ENCODE results near the gene GPR37L1. TPM values are rescaled to one million over a fixed set of nuclear protein-coding genes. Genes with fewer than 3 reads are reported as not detected.
"Not testable (repeated sequence)": the region's sequence is repeated elsewhere in the genome, so short reads cannot be mapped to it uniquely, and the experiment has no call there.

The GPR37L1 gene
- total and polyA plus RNA-seq, 2 of the 4 experiments (the other 2 are of a cell fraction), result 0.02 TPM; not detected in 1

DNA sequence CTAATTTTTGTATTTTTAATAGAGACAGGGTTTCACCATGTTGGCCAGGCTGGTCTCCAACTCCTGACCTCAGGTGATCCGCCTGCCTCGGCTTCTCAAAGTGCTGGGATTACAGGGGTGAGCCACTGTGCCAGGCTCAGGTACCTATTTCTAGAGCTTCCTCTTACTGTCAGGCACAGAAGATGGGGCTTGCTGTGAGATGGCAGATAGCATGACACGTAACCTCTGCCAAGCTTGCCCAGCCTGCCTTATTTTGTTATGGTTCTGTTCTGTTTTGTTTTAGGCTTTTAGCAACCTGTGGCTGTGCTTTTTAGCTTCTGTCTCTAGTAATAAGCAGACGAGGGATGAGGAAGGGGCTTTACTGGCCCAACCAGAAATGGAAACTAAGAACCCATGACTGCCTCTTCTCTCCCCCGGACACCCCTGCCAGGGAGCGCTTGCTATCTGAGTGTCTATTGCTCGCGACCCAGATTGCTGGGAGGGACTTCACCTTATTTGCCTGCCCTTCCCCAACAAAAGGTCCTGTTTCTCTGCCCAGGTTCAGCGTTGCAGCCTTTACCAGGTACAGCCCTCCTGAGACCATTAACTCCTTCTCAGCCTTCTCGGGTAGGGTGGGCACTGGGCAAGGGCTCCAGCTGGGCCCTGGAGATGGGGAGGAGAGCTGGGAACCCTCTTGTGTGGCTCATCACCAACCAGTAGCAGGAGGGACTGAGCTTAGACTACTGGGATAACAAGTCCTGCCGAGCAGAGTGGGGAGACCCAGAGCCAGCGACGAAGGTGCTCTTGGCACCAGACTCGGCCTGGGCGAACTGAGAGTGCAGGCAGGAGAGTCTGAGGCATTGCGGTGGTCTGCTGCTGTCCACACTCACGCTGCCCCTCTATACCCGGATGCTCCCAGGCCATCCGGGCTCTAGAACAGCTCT, 57.4 kb downstream of the GPR37L1 start:
- no TSS peak for BruUV-seq (replicated peaks)
- H3K14ac ChIP-seq (replicated peaks; ENCODE audit: low read depth, low read length), result no peak overlapping the region
- TF ChIP-seq NFE2L2 (IDR thresholded peaks at IDR 0.05; ENCODE audit: low read depth, low read length) (no peak), SMC3 (IDR thresholded peaks at IDR 0.05; ENCODE audit: low read depth, low read length) (no peak), BHLHE40 (IDR thresholded peaks at IDR 0.05; ENCODE audit: low read depth, low read length) (no peak)
- ChIA-PET CTCF (interaction anchor here (0.9 kb wide), 1 partner anchor 9 kb away, joined by 3 read pairs; no protein-coding TSS in a partner anchor), POLR2A (ENCODE audit: unreplicated experiment) (no interaction called here)
- no peak overlapping the region for H2AFZ ChIP-seq (replicated peaks; ENCODE audit: low read length, poor library complexity)
- H4K20me1 ChIP-seq (ENCODE audit: insufficient read depth, low read length), result peaks cover 4% of the 10 kb centered on the region; the same call in 1 of the 2 replicates
- H3K4me1 ChIP-seq (ENCODE audit: control insufficient read depth, insufficient read depth, low read length), result no peaks in the 10 kb centered on the region
- no peak overlapping the region for H2AK5ac ChIP-seq (ENCODE audit: low read depth, low read length)
- H3K4me2 ChIP-seq (ENCODE audit: low read depth, low read length), result no peak overlapping the region
- no peaks in the 10 kb centered on the region for H3K36me3 ChIP-seq (ENCODE audit: control insufficient read depth, insufficient read depth, low read length)
- no peak overlapping the region for H2BK5ac ChIP-seq (ENCODE audit: low read depth, low read length, poor library complexity, severe bottlenecking)
- H3K18ac ChIP-seq (ENCODE audit: low read depth, low read length), result no peak overlapping the region
- H3K27ac ChIP-seq (ENCODE audit: insufficient read depth, low read length), result no peak overlapping the region
- H3K4ac ChIP-seq (ENCODE audit: low read depth, low read length), result no peak overlapping the region
- no peak for ATAC-seq (ENCODE audit: low read depth)
- in situ Hi-C loops (cut with MboI; ENCODE audit: low sequenced_read_pairs), result no loop called here
- H2BK120ac ChIP-seq (ENCODE audit: low read depth, low read length), result no peak overlapping the region
- H2BK20ac ChIP-seq (ENCODE audit: low read depth, low read length), result no peak overlapping the region
- no peaks in the 10 kb centered on the region for H3K9me1 ChIP-seq (ENCODE audit: insufficient read depth, low read length)
- H3K79me1 ChIP-seq (ENCODE audit: low read depth in 1 of 2, low read length in 2 of 2), result no peaks in the 10 kb centered on the region
- H2BK15ac ChIP-seq (ENCODE audit: low read depth, low read length), result no peak overlapping the region
- no peak overlapping the region for H3K56ac ChIP-seq (ENCODE audit: extremely low read depth, insufficient read depth, low read length)
- no peak overlapping the region for H2AK9ac ChIP-seq (replicated peaks; ENCODE audit: low read depth, low read length, poor library complexity)
- H3K9me3 ChIP-seq (ENCODE audit: control insufficient read depth, insufficient read depth, low read length), result no peaks in the 10 kb centered on the region
- WGBS, 2 experiments (ENCODE audit: extremely low coverage in 2 of 2, insufficient read length in 1 of 2), result 59% methylated on average over 7 of the region's 19 CpGs; no CpG with 5 or more reads in 1 of the 2 experiments
- peaks cover 72% of the 10 kb centered on the region for H3K27me3 ChIP-seq (ENCODE audit: control insufficient read depth, insufficient read depth, low read length)
- no peak overlapping the region for H3K9ac ChIP-seq (ENCODE audit: low read depth, low read length)
- DNase-seq, result no peak
- no peak overlapping the region for H3K4me3 ChIP-seq (ENCODE audit: insufficient read depth, low read depth, low read length)
- no peak overlapping the region for H4K5ac ChIP-seq (ENCODE audit: low read depth, low read length)
- no peak overlapping the region for H4K8ac ChIP-seq (ENCODE audit: low read depth in 2 of 2, low read length in 2 of 2)
- H4K91ac ChIP-seq (ENCODE audit: insufficient read depth, low read depth, low read length), result no peak overlapping the region
- no peak overlapping the region for H3K23ac ChIP-seq (ENCODE audit: low read depth, low read length)
- intact Hi-C loops (cut with micrococcal nuclease), result no loop called here
- dilution Hi-C loops (cut with HindIII; ENCODE audit: low sequenced_read_pairs, unreplicated experiment), result no loop called here

DNA sequence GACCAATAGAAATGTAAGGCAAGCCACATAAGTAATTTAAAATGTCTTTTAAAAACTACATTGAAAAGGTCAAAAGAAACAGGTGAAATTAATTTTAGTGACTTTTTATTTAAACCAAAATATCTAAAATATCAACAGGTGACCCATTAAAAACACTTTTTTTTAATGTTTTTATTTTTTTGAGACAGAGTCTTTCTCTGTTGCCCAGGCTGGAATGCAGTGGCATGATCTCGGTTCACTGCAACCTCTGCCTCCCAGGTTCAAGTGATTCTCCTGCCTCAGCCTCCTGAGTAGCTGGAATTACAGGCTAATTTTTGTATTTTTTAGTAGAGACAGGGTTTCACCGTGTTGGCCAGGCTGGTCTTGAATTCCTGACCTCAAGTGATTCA, 58.0 kb downstream of the GPR37L1 start:
- H4K8ac ChIP-seq (ENCODE audit: low read depth in 2 of 2, low read length in 2 of 2); intact Hi-C loops (cut with micrococcal nuclease); H3K4me2 ChIP-seq (ENCODE audit: low read depth, low read length); BruUV-seq (replicated peaks); in situ Hi-C loops (cut with MboI; ENCODE audit: low sequenced_read_pairs); H2BK5ac ChIP-seq (ENCODE audit: low read depth, low read length, poor library complexity, severe bottlenecking); H2BK120ac ChIP-seq (ENCODE audit: low read depth, low read length); H2AK5ac ChIP-seq (ENCODE audit: low read depth, low read length); H3K18ac ChIP-seq (ENCODE audit: low read depth, low read length); H3K36me3 ChIP-seq (ENCODE audit: control insufficient read depth, insufficient read depth, low read length); H4K20me1 ChIP-seq (ENCODE audit: insufficient read depth, low read length); CTCF ChIA-PET; H4K91ac ChIP-seq (ENCODE audit: insufficient read depth, low read depth, low read length); dilution Hi-C loops (cut with HindIII; ENCODE audit: low sequenced_read_pairs, unreplicated experiment); H3K4ac ChIP-seq (ENCODE audit: low read depth, low read length); H2AK9ac ChIP-seq (replicated peaks; ENCODE audit: low read depth, low read length, poor library complexity); H3K79me1 ChIP-seq (ENCODE audit: low read depth in 1 of 2, low read length in 2 of 2); POLR2A ChIA-PET (ENCODE audit: unreplicated experiment); H2BK15ac ChIP-seq (ENCODE audit: low read depth, low read length); H4K5ac ChIP-seq (ENCODE audit: low read depth, low read length); H3K4me1 ChIP-seq (ENCODE audit: control insufficient read depth, insufficient read depth, low read length); H3K23ac ChIP-seq (ENCODE audit: low read depth, low read length); H3K56ac ChIP-seq (ENCODE audit: extremely low read depth, insufficient read depth, low read length); H2AFZ ChIP-seq (replicated peaks; ENCODE audit: low read length, poor library complexity); H3K27ac ChIP-seq (ENCODE audit: insufficient read depth, low read length); H3K9me1 ChIP-seq (ENCODE audit: insufficient read depth, low read length); DNase-seq; H3K9me3 ChIP-seq (ENCODE audit: control insufficient read depth, insufficient read depth, low read length); H3K4me3 ChIP-seq (ENCODE audit: insufficient read depth, low read depth, low read length); ATAC-seq (ENCODE audit: low read depth); H3K14ac ChIP-seq (replicated peaks; ENCODE audit: low read depth, low read length); H3K9ac ChIP-seq (ENCODE audit: low read depth, low read length); H2BK20ac ChIP-seq (ENCODE audit: low read depth, low read length): not testable (repeated sequence)
- no CpG with 5 or more reads among the region's 2 CpGs for WGBS, 2 experiments (ENCODE audit: extremely low coverage in 2 of 2, insufficient read length in 1 of 2)
- peaks cover 74% of the 10 kb centered on the region for H3K27me3 ChIP-seq (ENCODE audit: control insufficient read depth, insufficient read depth, low read length)

Data from IMR-90 (cell line).